ENCODE results near the gene TBL1XR1. TPM values are rescaled to one million over a fixed set of nuclear protein-coding genes. Genes with fewer than 3 reads are reported as not detected.

The TBL1XR1 gene
- total and polyA plus RNA-seq, 2 of the 13 experiments (the other 11 are each of a cell fraction or from before 2014, with no cell fraction given) = 57.7 to 62.5 TPM

- TF ChIP-seq, protein P1, sequence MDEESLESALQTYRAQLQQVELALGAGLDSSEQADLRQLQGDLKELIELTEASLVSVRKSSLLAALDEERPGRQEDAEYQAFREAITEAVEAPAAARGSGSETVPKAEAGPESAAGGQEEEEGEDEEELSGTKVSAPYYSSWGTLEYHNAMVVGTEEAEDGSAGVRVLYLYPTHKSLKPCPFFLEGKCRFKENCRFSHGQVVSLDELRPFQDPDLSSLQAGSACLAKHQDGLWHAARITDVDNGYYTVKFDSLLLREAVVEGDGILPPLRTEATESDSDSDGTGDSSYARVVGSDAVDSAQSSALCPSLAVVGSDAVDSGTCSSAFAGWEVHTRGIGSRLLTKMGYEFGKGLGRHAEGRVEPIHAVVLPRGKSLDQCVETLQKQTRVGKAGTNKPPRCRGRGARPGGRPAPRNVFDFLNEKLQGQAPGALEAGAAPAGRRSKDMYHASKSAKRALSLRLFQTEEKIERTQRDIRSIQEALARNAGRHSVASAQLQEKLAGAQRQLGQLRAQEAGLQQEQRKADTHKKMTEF (CRISPR knock-in tag; IDR thresholded peaks at IDR 0.05) = peak; percentile 82
- TF ChIP-seq ZNF207 (IDR thresholded peaks at IDR 0.05; ENCODE audit: borderline replicate concordance) = no peak
- TF ChIP-seq ZNF441 (CRISPR knock-in tag; IDR thresholded peaks at IDR 0.05; ENCODE audit: borderline replicate concordance) = peak; percentile 64; the same call in 1 of the 2 replicates
- no peak for TF ChIP-seq ELK4 (CRISPR knock-in tag; IDR thresholded peaks at IDR 0.05; ENCODE audit: borderline replicate concordance)
- no peak for TF ChIP-seq FIP1L1 (IDR thresholded peaks at IDR 0.05; ENCODE audit: borderline replicate concordance, insufficient read depth, low read depth, low read length)
- no peak for TF ChIP-seq ZNF720 (CRISPR knock-in tag; IDR thresholded peaks at IDR 0.05)
- TF ChIP-seq ZNF644 (CRISPR knock-in tag; IDR thresholded peaks at IDR 0.05; ENCODE audit: low read depth) = peak; percentile 75
- no peak; the same call in 1 of the 2 replicates for TF ChIP-seq RORA (CRISPR knock-in tag; IDR thresholded peaks at IDR 0.05)
- TF ChIP-seq, protein P2, sequence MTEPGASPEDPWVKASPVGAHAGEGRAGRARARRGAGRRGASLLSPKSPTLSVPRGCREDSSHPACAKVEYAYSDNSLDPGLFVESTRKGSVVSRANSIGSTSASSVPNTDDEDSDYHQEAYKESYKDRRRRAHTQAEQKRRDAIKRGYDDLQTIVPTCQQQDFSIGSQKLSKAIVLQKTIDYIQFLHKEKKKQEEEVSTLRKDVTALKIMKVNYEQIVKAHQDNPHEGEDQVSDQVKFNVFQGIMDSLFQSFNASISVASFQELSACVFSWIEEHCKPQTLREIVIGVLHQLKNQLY (CRISPR knock-in tag; IDR thresholded peaks at IDR 0.05) = peak; percentile 99
- TF ChIP-seq ZMYM3 (CRISPR knock-in tag; IDR thresholded peaks at IDR 0.05) = peak; percentile 68
- no peak for TF ChIP-seq MLLT10 (CRISPR knock-in tag; IDR thresholded peaks at IDR 0.05)
- TF ChIP-seq, protein P3, sequence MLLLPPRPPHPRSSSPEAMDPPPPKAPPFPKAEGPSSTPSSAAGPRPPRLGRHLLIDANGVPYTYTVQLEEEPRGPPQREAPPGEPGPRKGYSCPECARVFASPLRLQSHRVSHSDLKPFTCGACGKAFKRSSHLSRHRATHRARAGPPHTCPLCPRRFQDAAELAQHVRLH (CRISPR knock-in tag; IDR thresholded peaks at IDR 0.05; ENCODE audit: borderline replicate concordance, low read depth) = peak; percentile 35; the same call in 1 of the 2 replicates
- TF ChIP-seq, protein P4, sequence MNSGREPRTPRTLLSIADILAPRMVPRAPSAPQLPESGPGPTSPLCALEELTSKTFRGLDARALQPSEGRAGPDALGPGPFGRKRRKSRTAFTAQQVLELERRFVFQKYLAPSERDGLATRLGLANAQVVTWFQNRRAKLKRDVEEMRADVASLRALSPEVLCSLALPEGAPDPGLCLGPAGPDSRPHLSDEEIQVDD (CRISPR knock-in tag; IDR thresholded peaks at IDR 0.05; ENCODE audit: borderline replicate concordance) = no peak
- no peak for TF ChIP-seq ZNF879 (CRISPR knock-in tag; IDR thresholded peaks at IDR 0.05)
- TF ChIP-seq SIX1 (CRISPR knock-in tag; IDR thresholded peaks at IDR 0.05; ENCODE audit: borderline replicate concordance) = no peak
- peak; percentile 81; the same call in 1 of the 2 replicates for TF ChIP-seq ZNF607 (CRISPR knock-in tag; IDR thresholded peaks at IDR 0.05; ENCODE audit: borderline replicate concordance)
- TF ChIP-seq, protein P5, sequence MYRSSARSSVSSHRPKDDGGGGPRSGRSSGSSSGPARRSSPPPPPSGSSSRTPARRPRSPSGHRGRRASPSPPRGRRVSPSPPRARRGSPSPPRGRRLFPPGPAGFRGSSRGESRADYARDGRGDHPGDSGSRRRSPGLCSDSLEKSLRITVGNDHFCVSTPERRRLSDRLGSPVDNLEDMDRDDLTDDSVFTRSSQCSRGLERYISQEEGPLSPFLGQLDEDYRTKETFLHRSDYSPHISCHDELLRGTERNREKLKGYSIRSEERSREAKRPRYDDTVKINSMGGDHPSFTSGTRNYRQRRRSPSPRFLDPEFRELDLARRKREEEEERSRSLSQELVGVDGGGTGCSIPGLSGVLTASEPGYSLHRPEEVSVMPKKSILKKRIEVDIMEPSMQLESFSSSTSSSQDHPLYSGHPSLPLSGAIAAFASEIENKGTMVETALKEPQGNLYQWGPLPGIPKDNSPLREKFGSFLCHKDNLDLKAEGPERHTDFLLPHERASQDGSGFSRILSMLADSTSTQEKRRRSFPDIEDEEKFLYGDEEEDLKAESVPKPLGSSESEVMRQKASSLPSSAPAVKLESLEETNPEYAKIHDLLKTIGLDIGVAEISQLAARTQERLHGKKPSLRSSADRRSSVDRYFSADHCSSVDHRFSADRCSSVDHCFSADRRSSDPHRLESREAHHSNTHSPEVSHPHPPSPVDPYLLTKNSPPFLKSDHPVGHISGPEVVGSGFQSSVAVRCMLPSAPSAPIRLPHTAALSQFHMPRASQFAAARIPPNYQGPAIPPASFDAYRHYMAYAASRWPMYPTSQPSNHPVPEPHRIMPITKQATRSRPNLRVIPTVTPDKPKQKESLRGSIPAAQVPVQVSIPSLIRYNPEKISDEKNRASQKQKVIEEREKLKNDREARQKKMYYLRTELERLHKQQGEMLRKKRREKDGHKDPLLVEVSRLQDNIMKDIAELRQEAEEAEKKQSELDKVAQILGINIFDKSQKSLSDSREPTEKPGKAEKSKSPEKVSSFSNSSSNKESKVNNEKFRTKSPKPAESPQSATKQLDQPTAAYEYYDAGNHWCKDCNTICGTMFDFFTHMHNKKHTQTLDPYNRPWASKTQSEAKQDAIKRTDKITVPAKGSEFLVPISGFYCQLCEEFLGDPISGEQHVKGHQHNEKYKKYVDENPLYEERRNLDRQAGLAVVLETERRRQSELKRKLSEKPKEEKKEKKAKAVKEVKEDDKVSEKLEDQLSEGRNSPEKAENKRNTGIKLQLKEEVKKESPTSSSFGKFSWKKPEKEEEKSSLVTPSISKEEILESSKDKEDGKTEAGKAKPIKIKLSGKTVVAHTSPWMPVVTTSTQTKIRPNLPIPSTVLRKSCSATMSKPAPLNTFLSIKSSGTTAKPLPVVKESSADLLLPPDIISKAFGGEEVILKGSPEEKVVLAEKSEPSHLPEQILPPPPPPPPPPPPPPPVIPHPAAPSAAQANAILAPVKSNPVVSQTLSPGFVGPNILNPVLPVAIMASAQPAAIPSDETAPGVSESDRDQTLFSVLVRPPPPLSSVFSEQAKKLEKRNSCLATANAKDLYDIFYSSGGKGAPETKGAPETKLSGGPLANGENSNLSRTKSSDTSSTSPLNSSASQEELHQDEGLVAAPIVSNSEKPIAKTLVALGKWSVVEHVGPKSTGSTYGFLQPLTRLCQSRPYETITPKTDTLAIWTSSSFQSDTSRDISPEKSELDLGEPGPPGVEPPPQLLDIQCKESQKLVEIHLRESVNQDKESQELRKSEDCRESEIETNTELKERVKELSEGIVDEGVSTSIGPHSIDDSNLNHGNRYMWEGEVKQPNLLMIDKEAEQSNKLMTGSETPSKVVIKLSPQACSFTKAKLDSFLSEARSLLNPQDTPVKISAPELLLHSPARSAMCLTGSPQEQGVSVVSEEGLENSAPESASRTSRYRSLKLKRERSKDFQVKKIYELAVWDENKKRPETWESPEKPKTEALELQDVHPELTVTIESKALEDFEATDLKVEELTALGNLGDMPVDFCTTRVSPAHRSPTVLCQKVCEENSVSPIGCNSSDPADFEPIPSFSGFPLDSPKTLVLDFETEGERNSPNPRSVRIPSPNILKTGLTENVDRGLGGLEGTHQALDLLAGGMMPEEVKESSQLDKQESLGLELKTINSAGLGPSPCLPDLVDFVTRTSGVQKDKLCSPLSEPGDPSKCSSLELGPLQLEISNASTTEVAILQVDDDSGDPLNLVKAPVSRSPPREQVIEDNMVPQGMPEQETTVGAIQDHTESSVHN (CRISPR knock-in tag; IDR thresholded peaks at IDR 0.05) = no peak
- peak; percentile 85; the same call in 1 of the 2 replicates for TF ChIP-seq ZBTB20 (CRISPR knock-in tag; IDR thresholded peaks at IDR 0.05; ENCODE audit: borderline replicate concordance, low read depth)
- TF ChIP-seq SMARCE1 (IDR thresholded peaks at IDR 0.05; ENCODE audit: borderline replicate concordance) = no peak
These were observed 85.7 kb downstream of the TBL1XR1 start (continued) for GRCh38 chr3:177111541-177111949.
